SK-N-SH treated with all-trans-retinoic acid at 6 μM for 48 hours (cell line): Measurements from ENCODE around the gene SNX32.
A peak's percentile ranks its signal among the peaks of the same experiment; 100 is the strongest.

ENCODE experiments used
- OSR1 ChIP-seq: fragments of 250-450 bp; sonication (Bioruptor Pico); IDR thresholded peaks from 2 replicates; pipeline ENCODE4 v1.8.0; 2022; ENCODE audit warnings: moderate library complexity, mild to moderate bottlenecking, inconsistent platforms
- PPARA ChIP-seq: fragments of 250-450 bp; sonication (Bioruptor Pico); IDR thresholded peaks from 2 replicates; pipeline ENCODE4 v1.5.0; 2020; ENCODE audit warnings: mild to moderate bottlenecking, borderline replicate concordance
- RARB ChIP-seq: fragments of 250-450 bp; sonication (Bioruptor Pico); IDR thresholded peaks from 2 replicates; pipeline ENCODE4 v1.8.0; 2021; ENCODE audit warnings: mild to moderate bottlenecking, moderate library complexity
- TOX ChIP-seq: fragments of 250-450 bp; sonication (Bioruptor Pico); IDR thresholded peaks from 2 replicates; pipeline ENCODE4 v1.8.0; 2021; ENCODE audit warnings: mild to moderate bottlenecking, moderate library complexity, borderline replicate concordance
- TF ChIP-seq, protein P1 (sequence below): fragments of 250-450 bp; sonication (Bioruptor Pico); IDR thresholded peaks from 2 replicates; pipeline ENCODE4 v1.8.0; 2020; ENCODE audit warnings: mild to moderate bottlenecking, moderate library complexity, borderline replicate concordance
- TF ChIP-seq, protein P2 (sequence below): fragments of 250-450 bp; sonication (Bioruptor Pico); IDR thresholded peaks from 2 replicates; pipeline ENCODE4 v1.5.0; 2020; ENCODE audit warnings: mild to moderate bottlenecking, moderate library complexity
- TF ChIP-seq, protein P3 (sequence below): fragments of 250-450 bp; sonication (Bioruptor Pico); IDR thresholded peaks from 2 replicates; pipeline ENCODE4 v1.5.1; 2021; ENCODE audit warnings: mild to moderate bottlenecking, moderate library complexity

DNA sequence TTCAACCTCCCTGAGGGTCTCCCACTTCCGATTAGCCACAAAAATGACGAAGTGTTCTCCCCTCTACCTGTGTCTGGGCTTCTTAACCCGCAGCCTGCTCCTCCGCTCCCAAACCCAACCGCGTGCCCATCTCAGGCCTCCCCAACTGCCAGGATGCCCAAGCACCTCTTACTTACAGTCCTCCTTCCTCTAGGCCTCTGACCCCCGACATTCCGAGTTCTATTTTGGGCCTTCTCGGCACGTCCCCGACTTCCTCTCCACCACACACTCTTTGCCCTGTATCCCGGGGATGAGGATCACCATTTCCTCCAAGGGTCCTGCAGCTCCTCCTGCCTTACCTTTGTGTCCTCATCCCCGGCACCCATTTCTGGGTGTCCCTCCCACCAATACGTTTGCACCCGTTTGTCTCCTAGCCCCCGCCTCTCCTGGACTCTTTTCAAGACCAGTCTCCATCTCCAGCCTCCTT is 26.1 kb downstream of the SNX32 start:
- peak; percentile 14; the same call in 1 of the 2 replicates for TF ChIP-seq RARB
- TF ChIP-seq, protein P1, sequence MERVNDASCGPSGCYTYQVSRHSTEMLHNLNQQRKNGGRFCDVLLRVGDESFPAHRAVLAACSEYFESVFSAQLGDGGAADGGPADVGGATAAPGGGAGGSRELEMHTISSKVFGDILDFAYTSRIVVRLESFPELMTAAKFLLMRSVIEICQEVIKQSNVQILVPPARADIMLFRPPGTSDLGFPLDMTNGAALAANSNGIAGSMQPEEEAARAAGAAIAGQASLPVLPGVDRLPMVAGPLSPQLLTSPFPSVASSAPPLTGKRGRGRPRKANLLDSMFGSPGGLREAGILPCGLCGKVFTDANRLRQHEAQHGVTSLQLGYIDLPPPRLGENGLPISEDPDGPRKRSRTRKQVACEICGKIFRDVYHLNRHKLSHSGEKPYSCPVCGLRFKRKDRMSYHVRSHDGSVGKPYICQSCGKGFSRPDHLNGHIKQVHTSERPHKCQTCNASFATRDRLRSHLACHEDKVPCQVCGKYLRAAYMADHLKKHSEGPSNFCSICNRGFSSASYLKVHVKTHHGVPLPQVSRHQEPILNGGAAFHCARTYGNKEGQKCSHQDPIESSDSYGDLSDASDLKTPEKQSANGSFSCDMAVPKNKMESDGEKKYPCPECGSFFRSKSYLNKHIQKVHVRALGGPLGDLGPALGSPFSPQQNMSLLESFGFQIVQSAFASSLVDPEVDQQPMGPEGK (CRISPR knock-in tag): no peak
- TF ChIP-seq, protein P2, sequence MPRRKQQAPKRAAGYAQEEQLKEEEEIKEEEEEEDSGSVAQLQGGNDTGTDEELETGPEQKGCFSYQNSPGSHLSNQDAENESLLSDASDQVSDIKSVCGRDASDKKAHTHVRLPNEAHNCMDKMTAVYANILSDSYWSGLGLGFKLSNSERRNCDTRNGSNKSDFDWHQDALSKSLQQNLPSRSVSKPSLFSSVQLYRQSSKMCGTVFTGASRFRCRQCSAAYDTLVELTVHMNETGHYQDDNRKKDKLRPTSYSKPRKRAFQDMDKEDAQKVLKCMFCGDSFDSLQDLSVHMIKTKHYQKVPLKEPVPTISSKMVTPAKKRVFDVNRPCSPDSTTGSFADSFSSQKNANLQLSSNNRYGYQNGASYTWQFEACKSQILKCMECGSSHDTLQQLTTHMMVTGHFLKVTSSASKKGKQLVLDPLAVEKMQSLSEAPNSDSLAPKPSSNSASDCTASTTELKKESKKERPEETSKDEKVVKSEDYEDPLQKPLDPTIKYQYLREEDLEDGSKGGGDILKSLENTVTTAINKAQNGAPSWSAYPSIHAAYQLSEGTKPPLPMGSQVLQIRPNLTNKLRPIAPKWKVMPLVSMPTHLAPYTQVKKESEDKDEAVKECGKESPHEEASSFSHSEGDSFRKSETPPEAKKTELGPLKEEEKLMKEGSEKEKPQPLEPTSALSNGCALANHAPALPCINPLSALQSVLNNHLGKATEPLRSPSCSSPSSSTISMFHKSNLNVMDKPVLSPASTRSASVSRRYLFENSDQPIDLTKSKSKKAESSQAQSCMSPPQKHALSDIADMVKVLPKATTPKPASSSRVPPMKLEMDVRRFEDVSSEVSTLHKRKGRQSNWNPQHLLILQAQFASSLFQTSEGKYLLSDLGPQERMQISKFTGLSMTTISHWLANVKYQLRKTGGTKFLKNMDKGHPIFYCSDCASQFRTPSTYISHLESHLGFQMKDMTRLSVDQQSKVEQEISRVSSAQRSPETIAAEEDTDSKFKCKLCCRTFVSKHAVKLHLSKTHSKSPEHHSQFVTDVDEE (CRISPR knock-in tag): no peak
- no peak for TF ChIP-seq OSR1 (CRISPR knock-in tag)
- TF ChIP-seq, protein P3, sequence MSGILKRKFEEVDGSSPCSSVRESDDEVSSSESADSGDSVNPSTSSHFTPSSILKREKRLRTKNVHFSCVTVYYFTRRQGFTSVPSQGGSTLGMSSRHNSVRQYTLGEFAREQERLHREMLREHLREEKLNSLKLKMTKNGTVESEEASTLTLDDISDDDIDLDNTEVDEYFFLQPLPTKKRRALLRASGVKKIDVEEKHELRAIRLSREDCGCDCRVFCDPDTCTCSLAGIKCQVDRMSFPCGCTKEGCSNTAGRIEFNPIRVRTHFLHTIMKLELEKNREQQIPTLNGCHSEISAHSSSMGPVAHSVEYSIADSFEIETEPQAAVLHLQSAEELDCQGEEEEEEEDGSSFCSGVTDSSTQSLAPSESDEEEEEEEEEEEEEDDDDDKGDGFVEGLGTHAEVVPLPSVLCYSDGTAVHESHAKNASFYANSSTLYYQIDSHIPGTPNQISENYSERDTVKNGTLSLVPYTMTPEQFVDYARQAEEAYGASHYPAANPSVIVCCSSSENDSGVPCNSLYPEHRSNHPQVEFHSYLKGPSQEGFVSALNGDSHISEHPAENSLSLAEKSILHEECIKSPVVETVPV (CRISPR knock-in tag): no peak
- TF ChIP-seq TOX (CRISPR knock-in tag): no peak
- TF ChIP-seq PPARA (CRISPR knock-in tag): no peak
